NT2/D1 (cell line): ENCODE results near the gene TESMIN.

Experiments
- YY1 ChIP-seq: IDR thresholded peaks from 2 replicates; pipeline ENCODE4 v1.6.1; 2011; ENCODE audit not compliant: insufficient read length, insufficient read depth
- ZNF274 ChIP-seq: IDR thresholded peaks from 2 replicates; pipeline ENCODE4 v1.6.1; 2011; ENCODE audit warnings: mild to moderate bottlenecking, low read depth, low read length

- no peak for TF ChIP-seq YY1
- TF ChIP-seq ZNF274: no peak
Measured at GRCh38 chr11:68709062-68709461, 42.3 kb downstream of the TESMIN start.
